Neutrophil (primary cell): ENCODE data around the gene EXOC4.
A peak's percentile ranks its signal among the peaks of the same experiment; 100 is the strongest.

Experiments
- H3K27ac ChIP-seq: fragments of 200-600 bp; sonication (generic); 2 replicates; pipeline ENCODE4 v1.5.1; 2016; ENCODE audit warnings: mild to moderate bottlenecking, moderate library complexity
- H3K27me3 ChIP-seq: fragments of 200-600 bp; sonication (generic); 2 replicates; pipeline ENCODE4 v1.6.0; 2016; ENCODE audit warnings: mild to moderate bottlenecking
- H3K36me3 ChIP-seq: fragments of 200-600 bp; sonication (generic); 2 replicates; pipeline ENCODE4 v1.5.1; 2017
- H3K4me1 ChIP-seq, 2 experiments: fragments of 200-600 bp in 1 of 2; sonication (generic) in 1 of 2; 1 replicate in 1 of 2; 2 replicates in 1 of 2; pipeline versions ENCODE4 v1.5.1 to v1.6.1; 2013 to 2016; ENCODE audit warnings: low read depth in 1 of 2, low read length in 1 of 2, mild to moderate bottlenecking in 1 of 2, moderate library complexity in 1 of 2; ENCODE audit not compliant: control insufficient read depth in 1 of 2, insufficient read depth in 1 of 2
- H3K4me3 ChIP-seq, 2 experiments: fragments of 200-600 bp in 1 of 2; sonication (generic) in 1 of 2; 1 replicate in 1 of 2; 2 replicates in 1 of 2; pipeline ENCODE4 v1.5.1; 2013 to 2016; ENCODE audit warnings: low read depth in 1 of 2, low read length in 1 of 2, mild to moderate bottlenecking in 1 of 2, moderate library complexity in 1 of 2
- H3K9me3 ChIP-seq: fragments of 200-600 bp; sonication (generic); 2 replicates; pipeline ENCODE4 v1.5.1; 2016
- TF ChIP-seq, protein P1 (sequence below): fragments of 200-600 bp; sonication (generic); IDR thresholded peaks from 2 replicates; pipeline ENCODE4 v1.5.1; 2016; ENCODE audit warnings: antibody characterized with exemption

The EXOC4 gene

GRCh38 chr7:133395551-133395950 is 142.7 kb downstream of the EXOC4 start:
- Histone ChIP-seq H3K4me1 (peaks cover 17 to 26% of the 10 kb centered on the region in 2 experiments), H3K9me3 (no peaks in the 10 kb centered on the region), H3K27me3 (no peaks in the 10 kb centered on the region), H3K4me3 (no peak overlapping the region), H3K27ac (no peak overlapping the region), H3K36me3 (no peaks in the 10 kb centered on the region)
- TF ChIP-seq, protein P1, sequence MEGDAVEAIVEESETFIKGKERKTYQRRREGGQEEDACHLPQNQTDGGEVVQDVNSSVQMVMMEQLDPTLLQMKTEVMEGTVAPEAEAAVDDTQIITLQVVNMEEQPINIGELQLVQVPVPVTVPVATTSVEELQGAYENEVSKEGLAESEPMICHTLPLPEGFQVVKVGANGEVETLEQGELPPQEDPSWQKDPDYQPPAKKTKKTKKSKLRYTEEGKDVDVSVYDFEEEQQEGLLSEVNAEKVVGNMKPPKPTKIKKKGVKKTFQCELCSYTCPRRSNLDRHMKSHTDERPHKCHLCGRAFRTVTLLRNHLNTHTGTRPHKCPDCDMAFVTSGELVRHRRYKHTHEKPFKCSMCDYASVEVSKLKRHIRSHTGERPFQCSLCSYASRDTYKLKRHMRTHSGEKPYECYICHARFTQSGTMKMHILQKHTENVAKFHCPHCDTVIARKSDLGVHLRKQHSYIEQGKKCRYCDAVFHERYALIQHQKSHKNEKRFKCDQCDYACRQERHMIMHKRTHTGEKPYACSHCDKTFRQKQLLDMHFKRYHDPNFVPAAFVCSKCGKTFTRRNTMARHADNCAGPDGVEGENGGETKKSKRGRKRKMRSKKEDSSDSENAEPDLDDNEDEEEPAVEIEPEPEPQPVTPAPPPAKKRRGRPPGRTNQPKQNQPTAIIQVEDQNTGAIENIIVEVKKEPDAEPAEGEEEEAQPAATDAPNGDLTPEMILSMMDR, result no peak

DNA sequence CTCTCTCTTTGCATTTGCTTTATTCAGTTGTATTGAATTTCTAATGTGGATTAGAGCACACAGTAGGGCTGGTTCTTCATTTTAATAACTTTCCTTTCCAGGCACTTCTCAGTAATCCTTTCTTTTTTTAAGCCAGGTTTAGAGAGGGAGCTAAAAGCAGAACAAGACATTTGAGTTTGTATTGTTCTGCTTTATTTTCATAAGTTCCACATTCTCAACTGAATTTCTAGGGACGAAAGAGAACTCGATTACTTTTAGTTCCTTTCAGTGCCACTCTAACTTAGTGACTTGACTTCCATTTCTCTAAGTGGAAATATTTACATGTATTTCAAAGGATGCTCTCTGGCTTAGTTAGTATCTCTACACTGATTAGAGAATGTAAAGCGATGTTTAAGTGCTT is 145.6 kb downstream of the EXOC4 start:
- H3K9me3 ChIP-seq, result no peaks in the 10 kb centered on the region
- TF ChIP-seq, protein P1, result no peak
- H3K4me3 ChIP-seq, result no peak overlapping the region
- H3K27ac ChIP-seq, result peak overlapping the region; percentile 43
- peaks cover 17 to 26% of the 10 kb centered on the region in 2 experiments for H3K4me1 ChIP-seq
- H3K27me3 ChIP-seq, result no peaks in the 10 kb centered on the region
- H3K36me3 ChIP-seq, result no peaks in the 10 kb centered on the region

DNA sequence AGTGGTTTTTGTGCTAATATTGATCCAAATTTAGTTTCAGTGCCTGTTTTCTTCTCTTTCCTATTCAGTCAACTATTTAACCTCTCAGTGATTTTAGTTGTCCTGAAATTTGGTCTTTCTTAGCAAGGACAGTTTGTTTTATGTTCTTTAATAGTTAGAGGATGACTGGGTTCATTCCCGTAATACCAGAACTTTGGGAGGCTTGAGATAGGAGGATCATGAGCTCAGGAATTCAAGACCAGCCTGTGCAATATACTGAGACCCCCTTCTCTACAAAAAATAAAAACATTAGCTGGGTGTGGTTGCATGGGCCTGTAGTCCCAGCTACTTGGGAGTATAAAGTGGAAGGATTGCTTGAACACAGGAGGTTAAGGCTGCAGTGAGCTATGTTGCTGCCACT is 148.3 kb downstream of the EXOC4 start:
- Histone ChIP-seq H3K4me3 (no peak overlapping the region), H3K9me3 (no peaks in the 10 kb centered on the region), H3K27me3 (no peaks in the 10 kb centered on the region), H3K36me3 (no peaks in the 10 kb centered on the region), H3K4me1 (peaks cover 5 to 19% of the 10 kb centered on the region in 2 experiments), H3K27ac (no peak overlapping the region)
- TF ChIP-seq, protein P1, result no peak

GRCh38 chr7:133408212-133408611 is 155.3 kb downstream of the EXOC4 start:
- Histone ChIP-seq H3K9me3 (no peaks in the 10 kb centered on the region), H3K36me3 (no peaks in the 10 kb centered on the region), H3K4me1 (peaks cover 4 to 17% of the 10 kb centered on the region in 2 experiments), H3K27ac (no peak overlapping the region), H3K27me3 (no peaks in the 10 kb centered on the region), H3K4me3 (no peak overlapping the region)
- TF ChIP-seq, protein P1, result no peak

- no peak overlapping the region for H3K4me3 ChIP-seq
- no peaks in the 10 kb centered on the region for H3K36me3 ChIP-seq
- no peaks in the 10 kb centered on the region for H3K27me3 ChIP-seq
- H3K27ac ChIP-seq, result no peak overlapping the region
- H3K9me3 ChIP-seq, result no peaks in the 10 kb centered on the region
- peaks cover 4 to 17% of the 10 kb centered on the region in 2 experiments for H3K4me1 ChIP-seq
- TF ChIP-seq, protein P1, result no peak
Observed at GRCh38 chr7:133409421-133409820, 156.5 kb downstream of the EXOC4 start.

DNA sequence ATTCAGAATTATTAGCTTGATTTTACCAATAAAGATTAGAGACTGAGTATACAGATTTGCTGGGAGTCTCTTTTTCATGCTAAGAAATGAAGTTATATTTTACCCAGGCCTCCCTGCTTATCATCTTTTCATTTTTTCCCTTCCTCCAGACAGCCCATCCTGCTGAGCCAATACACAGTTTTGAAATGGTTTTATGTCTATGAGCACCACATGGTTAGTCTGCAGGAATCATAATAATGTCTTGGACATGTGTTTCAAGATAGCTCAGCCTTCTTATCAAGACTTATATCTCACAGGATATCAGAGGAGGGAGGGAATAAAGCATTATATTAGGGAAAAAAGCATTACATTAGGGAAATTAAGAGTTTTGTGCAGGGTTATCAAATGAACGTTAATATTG is 157.1 kb downstream of the EXOC4 start:
- H3K4me3 ChIP-seq, result no peak overlapping the region
- peaks cover 4 to 17% of the 10 kb centered on the region in 2 experiments for H3K4me1 ChIP-seq
- TF ChIP-seq, protein P1, result no peak
- no peaks in the 10 kb centered on the region for H3K36me3 ChIP-seq
- no peak overlapping the region for H3K27ac ChIP-seq
- no peaks in the 10 kb centered on the region for H3K9me3 ChIP-seq
- no peaks in the 10 kb centered on the region for H3K27me3 ChIP-seq
